GM12892 (cell line): ENCODE results near the gene STN1.

ENCODE experiments used
- POLR2A ChIP-seq: IDR thresholded peaks from 2 replicates; pipeline ENCODE4 v1.6.1; 2011; ENCODE audit warnings: low read depth, low read length, control low read depth
- POLR2AphosphoS5 ChIP-seq: IDR thresholded peaks from 2 replicates; pipeline ENCODE4 v1.6.1; 2011; ENCODE audit warnings: low read depth, low read length, control low read depth
- TAF1 ChIP-seq: IDR thresholded peaks from 2 replicates; pipeline ENCODE4 v1.6.1; 2011; ENCODE audit warnings: low read depth, mild to moderate bottlenecking, control low read depth, low read length, borderline replicate concordance

DNA sequence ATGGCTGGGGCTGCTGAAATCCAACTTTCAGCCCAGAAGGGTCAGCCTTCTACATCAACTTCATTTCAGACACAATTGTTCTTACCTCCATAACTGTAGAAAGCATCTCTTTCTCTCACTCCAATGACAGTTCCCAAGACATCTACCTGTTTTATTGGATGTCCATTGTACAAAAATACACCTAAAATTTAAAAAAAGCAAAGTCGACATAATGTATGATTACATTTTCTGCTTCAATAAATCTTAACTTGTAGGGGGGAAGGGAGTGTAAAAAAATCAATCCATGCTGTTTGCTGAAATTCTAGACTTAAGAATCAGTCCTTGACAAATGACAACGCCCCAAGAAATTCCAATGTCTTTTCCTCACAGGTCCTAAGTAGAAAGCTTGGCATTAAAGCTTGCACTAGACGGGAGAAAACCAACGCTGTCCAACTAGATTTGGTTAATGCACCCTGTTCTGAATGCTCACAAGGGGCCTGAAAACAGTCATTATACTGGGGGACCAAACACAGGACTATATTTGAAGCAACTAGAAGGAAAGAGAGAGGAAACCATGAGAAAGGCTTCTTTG is 7.5 kb downstream of the STN1 start:
- TF ChIP-seq POLR2AphosphoS5, result no peak
- TF ChIP-seq POLR2A, result no peak
- no peak for TF ChIP-seq TAF1
